ENCODE data around the gene EFCAB6.

GRCh38 chr22:43723816-43724215, 88.3 kb downstream of the EFCAB6 start:
- TF ChIP-seq EZH2 (IDR thresholded peaks at IDR 0.05; ENCODE audit: borderline replicate concordance, insufficient read depth, low read depth, low read length, poor library complexity, severe bottlenecking) (no peak), CTCF (IDR thresholded peaks at IDR 0.05) (no peak)
